ENCODE measurements around the gene ATL1. TPM values are rescaled to one million over a fixed set of nuclear protein-coding genes. Genes with fewer than 3 reads are reported as not detected.

The ATL1 gene
- total and polyA plus RNA-seq, 2 experiments from 2014 or later: 3.5 to 7.0 TPM

- Mint-ChIP-seq H3K4me3 (no peak overlapping the region), H3K4me1 (peaks cover 6% of the 10 kb centered on the region)
Measured at GRCh38 chr14:50679674-50680073, 119.7 kb downstream of the ATL1 start.

More at GRCh38 chr14:50679674-50680073, 119.7 kb downstream of the ATL1 start:
- DNase-seq (ENCODE audit: low spot score) (no peak), ATAC-seq (no peak)
- no peaks in the 10 kb centered on the region for H3F3A ChIP-seq (replicated peaks; ENCODE audit: low read depth)
- no peak overlapping the region for H3K27ac Mint-ChIP-seq
- no peaks in the 10 kb centered on the region for H3K36me3 ChIP-seq (ENCODE audit: insufficient read depth)
- no peaks in the 10 kb centered on the region for H3K79me2 ChIP-seq (replicated peaks; ENCODE audit: insufficient read depth)
- no peaks in the 10 kb centered on the region for H3K9me3 Mint-ChIP-seq
- H3K4me3 ChIP-seq: no peak overlapping the region
- no peaks in the 10 kb centered on the region for H3K9me2 ChIP-seq (ENCODE audit: insufficient read depth)
- H3K27ac ChIP-seq (ENCODE audit: low read depth): no peak overlapping the region
- H3K36me3 Mint-ChIP-seq (ENCODE audit: low read depth): no peaks in the 10 kb centered on the region
- H2AFZ ChIP-seq: no peak overlapping the region
- peaks cover 2% of the 10 kb centered on the region for H3K27me3 Mint-ChIP-seq (ENCODE audit: insufficient read depth, low read depth, poor library complexity)
- no peak overlapping the region for H3K4me2 ChIP-seq
- no peaks in the 10 kb centered on the region for H4K20me1 ChIP-seq (replicated peaks; ENCODE audit: insufficient read depth)
- H3K4me1 ChIP-seq (ENCODE audit: insufficient read depth): no peaks in the 10 kb centered on the region
- H3K27me3 ChIP-seq (ENCODE audit: insufficient read depth): no peaks in the 10 kb centered on the region
- TF ChIP-seq EZH2 (IDR thresholded peaks at IDR 0.05; ENCODE audit: low read depth, unreplicated experiment) (no peak), NANOG (IDR thresholded peaks at IDR 0.05; ENCODE audit: borderline replicate concordance) (no peak), ZNF462 (CRISPR knock-in tag; IDR thresholded peaks at IDR 0.05) (no peak), JUNB (IDR thresholded peaks at IDR 0.05; ENCODE audit: unreplicated experiment) (no peak), ETS1 (IDR thresholded peaks at IDR 0.05) (no peak), ZNF114 (CRISPR knock-in tag; IDR thresholded peaks at IDR 0.05) (no peak), EZH2phosphoT487 (IDR thresholded peaks at IDR 0.05; ENCODE audit: unreplicated experiment) (no peak), ZNF331 (CRISPR knock-in tag; IDR thresholded peaks at IDR 0.05; ENCODE audit: low read depth) (no peak), STAT1 (IDR thresholded peaks at IDR 0.05; ENCODE audit: unreplicated experiment) (no peak), CREB1 (CRISPR knock-in tag; IDR thresholded peaks at IDR 0.05; ENCODE audit: low read depth) (no peak), CTCF (conservative IDR thresholded peaks at IDR 0.05; ENCODE audit: low read depth in 2 of 2) (no peak), POLR2AphosphoS5 (IDR thresholded peaks at IDR 0.05; ENCODE audit: low read depth) (no peak), REST (IDR thresholded peaks at IDR 0.05; ENCODE audit: unreplicated experiment) (no peak)

Data from GM23338 (cell line).